ENCODE measurements around the gene ACTR3C. TPM values are rescaled to one million over a fixed set of nuclear protein-coding genes. Genes with fewer than 3 reads are reported as not detected.

ACTR3C gene
- 0.49 and 0.61 TPM in 2 replicates for total RNA-seq
- long read RNA-seq, partial matches to known transcripts, result 0 of 1 reads
- long read RNA-seq, other reads (novel, unspliced or antisense), result 1 of 1 reads

- Mint-ChIP-seq H3K4me1 (peaks cover 28% of the 10 kb centered on the region), H3K27ac (ENCODE audit: unreplicated experiment) (peak within 1 kb of the TSS; percentile 92), H3K4me3 (peak within 1 kb of the TSS; percentile 94), H3K36me3 (ENCODE audit: low read depth) (peaks cover 5% of the 10 kb centered on the region), H3K9me3 (no peaks in the 10 kb centered on the region), H3K27me3 (ENCODE audit: low read depth) (no peaks in the 10 kb centered on the region)
- TF ChIP-seq CTCF (conservative IDR thresholded peaks at IDR 0.05), result peak; percentile 39
- peak; percentile 53 for DNase-seq (ENCODE audit: low read depth, low spot score)
Measured at GRCh38 chr7:150322833-150323681, at the start of gene ACTR3C, which contains the start of gene LRRC61. Gene ACTR3C, minus strand, starts transcription at chr7:150323545. Its CDS starts 28,249 bp downstream, at chr7:150295296. Gene LRRC61, plus strand, starts transcription at chr7:150323355. Its CDS starts 13,507 bp downstream, at chr7:150336862.

GRCh38 chr7:150372271-150373048, 49.1 kb upstream of the ACTR3C start:
- TF ChIP-seq CTCF (conservative IDR thresholded peaks at IDR 0.05), result no peak
- no peaks in the 10 kb centered on the region for H3K9me3 Mint-ChIP-seq
- peaks cover 15% of the 10 kb centered on the region for H3K36me3 Mint-ChIP-seq (ENCODE audit: low read depth)
- peak overlapping the region; percentile 78 for H3K4me3 Mint-ChIP-seq
- H3K27me3 Mint-ChIP-seq (ENCODE audit: low read depth), result peaks cover 2% of the 10 kb centered on the region
- no peak for DNase-seq (ENCODE audit: low read depth, low spot score)
- H3K27ac Mint-ChIP-seq (ENCODE audit: unreplicated experiment), result no peak overlapping the region
- peaks cover 52% of the 10 kb centered on the region for H3K4me1 Mint-ChIP-seq

GRCh38 chr7:150371996-150372270, 48.6 kb upstream of the ACTR3C start:
- peaks cover 15% of the 10 kb centered on the region for H3K36me3 Mint-ChIP-seq (ENCODE audit: low read depth)
- no peaks in the 10 kb centered on the region for H3K9me3 Mint-ChIP-seq
- H3K4me3 Mint-ChIP-seq, result no peak overlapping the region
- peaks cover 52% of the 10 kb centered on the region for H3K4me1 Mint-ChIP-seq
- no peak for DNase-seq (ENCODE audit: low read depth, low spot score)
- H3K27ac Mint-ChIP-seq (ENCODE audit: unreplicated experiment), result no peak overlapping the region
- no peak for TF ChIP-seq CTCF (conservative IDR thresholded peaks at IDR 0.05)
- H3K27me3 Mint-ChIP-seq (ENCODE audit: low read depth), result peaks cover 2% of the 10 kb centered on the region

- H3K36me3 Mint-ChIP-seq (ENCODE audit: low read depth), result peaks cover 15% of the 10 kb centered on the region
- H3K9me3 Mint-ChIP-seq, result no peaks in the 10 kb centered on the region
- no peak for DNase-seq (ENCODE audit: low read depth, low spot score)
Measured at GRCh38 chr7:150371131-150371995, 48.0 kb upstream of the ACTR3C start.

More at GRCh38 chr7:150371131-150371995, 48.0 kb upstream of the ACTR3C start:
- Mint-ChIP-seq H3K4me1 (peaks cover 49% of the 10 kb centered on the region), H3K27ac (ENCODE audit: unreplicated experiment) (no peak overlapping the region), H3K27me3 (ENCODE audit: low read depth) (peaks cover 2% of the 10 kb centered on the region), H3K4me3 (no peak overlapping the region)
- TF ChIP-seq CTCF (conservative IDR thresholded peaks at IDR 0.05), result no peak
